Cardiac fibroblast (primary cell): ENCODE measurements around the gene PVALEF.

Source experiments
- DNase-seq, 2 donors: peaks; one replicate each; pipeline versions ENCODE4 v3.0.0 to v3.0.0-alpha.2; 2010; ENCODE audit warnings: low read depth in 2 of 2
- H3K4me3 ChIP-seq, 2 donors: replicated peaks in 1 of 2; 1 replicate in 1 of 2; 2 replicates in 1 of 2; pipeline ENCODE4 v1.5.1; 2011; ENCODE audit warnings: low read depth in 2 of 2, low read length in 2 of 2, mild to moderate bottlenecking in 2 of 2, moderate library complexity in 1 of 2
- CTCF ChIP-seq: IDR thresholded peaks from one replicate; pipeline ENCODE4 v1.5.1; 2011; ENCODE audit warnings: low read depth, mild to moderate bottlenecking, low read length, inconsistent platforms

Gene PVALEF

GRCh38 chr17:81119223-81120148 is 45.8 kb upstream of the PVALEF start:
- peak; percentile 4 for TF ChIP-seq CTCF
- peak overlapping the region; percentile 43 to 60 for H3K4me3 ChIP-seq
- DNase-seq: peak; percentile 95 to 96

GRCh38 chr17:81120149-81120484 is 45.2 kb upstream of the PVALEF start:
- no peak overlapping the region for H3K4me3 ChIP-seq
- DNase-seq: no peak
- no peak for TF ChIP-seq CTCF

GRCh38 chr17:81120695-81121621 is 44.3 kb upstream of the PVALEF start:
- DNase-seq: no peak
- no peak overlapping the region for H3K4me3 ChIP-seq
- no peak for TF ChIP-seq CTCF

- no peak overlapping the region for H3K4me3 ChIP-seq
- TF ChIP-seq CTCF: no peak
- DNase-seq: no peak
Observed at GRCh38 chr17:81121841-81122733, 43.2 kb upstream of the PVALEF start.

GRCh38 chr17:81123052-81124048 is 42.0 kb upstream of the PVALEF start:
- TF ChIP-seq CTCF: no peak
- no peak for DNase-seq
- H3K4me3 ChIP-seq: no peak overlapping the region
